H9 (cell line): ENCODE measurements around the gene ITSN1. TPM values are rescaled to one million over a fixed set of nuclear protein-coding genes. Genes with fewer than 3 reads are reported as not detected.

Experiments
- DNase-seq: peaks from one replicate; pipeline ENCODE4 v3.0.0-alpha.2; 2017
- H2AFZ ChIP-seq: one replicate; pipeline ENCODE4 v1.6.1; 2013; ENCODE audit warnings: mild to moderate bottlenecking, low read length, control low read depth, moderate library complexity
- H2AK5ac ChIP-seq: 2 replicates; pipeline ENCODE4 v1.6.1; 2013; ENCODE audit warnings: low read length, control low read depth, mixed read lengths; ENCODE audit not compliant: insufficient read length
- H2BK120ac ChIP-seq: one replicate; pipeline ENCODE4 v1.6.1; 2013; ENCODE audit warnings: low read depth, mild to moderate bottlenecking, low read length, control low read depth, inconsistent platforms; ENCODE audit not compliant: poor library complexity, severe bottlenecking
- H2BK12ac ChIP-seq: 2 replicates; pipeline ENCODE4 v1.6.1; 2013; ENCODE audit warnings: low read length, control low read depth, mixed read lengths, low read depth; ENCODE audit not compliant: insufficient read length
- H2BK15ac ChIP-seq: 2 replicates; pipeline ENCODE4 v1.6.1; 2013; ENCODE audit warnings: low read depth, low read length, control low read depth
- H2BK20ac ChIP-seq: one replicate; pipeline ENCODE4 v1.6.1; 2013; ENCODE audit warnings: low read depth, mild to moderate bottlenecking, low read length, control low read depth, inconsistent platforms; ENCODE audit not compliant: poor library complexity, severe bottlenecking
- H2BK5ac ChIP-seq: 2 replicates; pipeline ENCODE4 v1.6.1; 2013; ENCODE audit warnings: low read length, control low read depth, mixed read lengths; ENCODE audit not compliant: insufficient read length
- H3K14ac ChIP-seq: 2 replicates; pipeline ENCODE4 v1.6.1; 2013; ENCODE audit warnings: low read length, control low read depth; ENCODE audit not compliant: insufficient read depth
- H3K18ac ChIP-seq: 2 replicates; pipeline ENCODE4 v1.6.1; 2013; ENCODE audit warnings: low read depth, mild to moderate bottlenecking, mixed read lengths, low read length, control low read depth; ENCODE audit not compliant: insufficient read length
- H3K23ac ChIP-seq: 2 replicates; pipeline ENCODE4 v1.6.1; 2013; ENCODE audit warnings: low read length, control low read depth, mixed read lengths, low read depth; ENCODE audit not compliant: insufficient read length
- H3K23me2 ChIP-seq: 2 replicates; pipeline ENCODE4 v1.6.1; 2013; ENCODE audit warnings: low read depth, mild to moderate bottlenecking, mixed read lengths, low read length, control low read depth; ENCODE audit not compliant: insufficient read length, poor library complexity, severe bottlenecking
- H3K27ac ChIP-seq: 2 replicates; pipeline ENCODE4 v1.5.1; 2013; ENCODE audit warnings: low read length, control low read depth, mixed read lengths, low read depth; ENCODE audit not compliant: insufficient read length
- H3K27me3 ChIP-seq: 2 replicates; pipeline ENCODE4 v1.6.1; 2013; ENCODE audit warnings: low read length, control low read depth, inconsistent platforms; ENCODE audit not compliant: insufficient read depth
- H3K4ac ChIP-seq: 2 replicates; pipeline ENCODE4 v1.6.1; 2013; ENCODE audit warnings: low read depth, mild to moderate bottlenecking, control low read depth, inconsistent platforms, low read length, moderate library complexity
- H3K4me1 ChIP-seq: 2 replicates; pipeline ENCODE4 v1.6.1; 2013; ENCODE audit warnings: low read length, control low read depth, inconsistent platforms; ENCODE audit not compliant: insufficient read depth
- H3K4me2 ChIP-seq: 2 replicates; pipeline ENCODE4 v1.6.1; 2013; ENCODE audit warnings: low read length, control low read depth, mixed read lengths; ENCODE audit not compliant: insufficient read length, insufficient read depth
- H3K56ac ChIP-seq: 2 replicates; pipeline ENCODE4 v1.6.1; 2013; ENCODE audit warnings: low read depth, mild to moderate bottlenecking, mixed read lengths, low read length, control low read depth; ENCODE audit not compliant: insufficient read length
- H3K79me1 ChIP-seq: 2 replicates; pipeline ENCODE4 v1.6.1; 2013; ENCODE audit warnings: low read depth, mild to moderate bottlenecking, moderate library complexity, low read length, control low read depth, inconsistent platforms; ENCODE audit not compliant: insufficient read depth, poor library complexity, severe bottlenecking
- H3K79me2 ChIP-seq: 2 replicates; pipeline ENCODE4 v1.6.1; 2013; ENCODE audit warnings: low read length, control low read depth, inconsistent platforms; ENCODE audit not compliant: insufficient read depth
- H3K9ac ChIP-seq: 2 replicates; pipeline ENCODE4 v1.6.1; 2013; ENCODE audit warnings: low read length, control low read depth, mixed read lengths; ENCODE audit not compliant: insufficient read length; ENCODE audit errors: extremely low read depth
- H3K9me3 ChIP-seq: one replicate; pipeline ENCODE4 v1.6.1; 2013; ENCODE audit warnings: low read depth, low read length, inconsistent platforms; ENCODE audit not compliant: control insufficient read depth
- H3T11ph ChIP-seq: one replicate; pipeline ENCODE4 v1.6.1; 2013; ENCODE audit warnings: mild to moderate bottlenecking, low read length, control low read depth, inconsistent platforms
- H4K20me1 ChIP-seq: one replicate; pipeline ENCODE4 v1.6.1; 2013; ENCODE audit not compliant: control insufficient read depth, insufficient read length, insufficient read depth
- H4K5ac ChIP-seq: 2 replicates; pipeline ENCODE4 v1.6.1; 2013; ENCODE audit warnings: low read depth, mild to moderate bottlenecking, mixed read lengths, low read length, control low read depth; ENCODE audit not compliant: insufficient read length
- H4K8ac ChIP-seq: replicated peaks from 2 replicates; pipeline ENCODE4 v1.6.1; 2013; ENCODE audit warnings: low read length, control low read depth, mixed read lengths, low read depth; ENCODE audit not compliant: insufficient read length
- H4K91ac ChIP-seq: 2 replicates; pipeline ENCODE4 v1.6.1; 2013; ENCODE audit warnings: low read depth, mild to moderate bottlenecking, moderate library complexity, mixed read lengths, low read length, control low read depth; ENCODE audit not compliant: insufficient read length
- H3K27ac Mint-ChIP-seq, 3 experiments: 2 replicates in 2 of 3; 3 replicates in 1 of 3; pipeline ENCODE4 v1.8.0; 2020 to 2021; ENCODE audit warnings: mixed read lengths in 3 of 3, mild to moderate bottlenecking in 1 of 3, moderate library complexity in 1 of 3
- H3K27me3 Mint-ChIP-seq: 2 replicates; pipeline ENCODE4 v1.8.0; 2021; ENCODE audit warnings: low read depth, mild to moderate bottlenecking, moderate library complexity, mixed read lengths
- H3K36me3 Mint-ChIP-seq, 3 experiments: 2 replicates in 2 of 3; 3 replicates in 1 of 3; pipeline ENCODE4 v1.8.0; 2020 to 2021; ENCODE audit warnings: low read depth in 3 of 3, mixed read lengths in 3 of 3; ENCODE audit not compliant: insufficient read depth in 1 of 3
- H3K4me1 Mint-ChIP-seq, 2 experiments: 2 replicates each; pipeline ENCODE4 v1.8.0; 2020; ENCODE audit warnings: mixed read lengths in 2 of 2
- H3K4me3 Mint-ChIP-seq, 2 experiments: 2 replicates in 1 of 2; 3 replicates in 1 of 2; pipeline ENCODE4 v1.8.0; 2020 to 2021; ENCODE audit warnings: mild to moderate bottlenecking in 2 of 2, mixed read lengths in 2 of 2, moderate library complexity in 1 of 2
- H3K9me3 Mint-ChIP-seq, 2 experiments: 2 replicates in 1 of 2; 3 replicates in 1 of 2; pipeline ENCODE4 v1.8.0; 2020; ENCODE audit warnings: mild to moderate bottlenecking in 2 of 2, mixed read lengths in 2 of 2, moderate library complexity in 1 of 2
- CTCF ChIP-seq: fragments of 200-600 bp; sonication (generic); conservative IDR thresholded peaks from 3 replicates; pipeline ENCODE4 v1.8.0; 2021; ENCODE audit warnings: antibody characterized with exemption, mild to moderate bottlenecking
- WGBS: extraction: QIAGEN DNeasy Blood & Tissue Kit; methylation state at CpG from one replicate; pipeline ENCODE4 v1.1.7; 2013; ENCODE audit warnings: missing lambda C conversion rate, low lambda C conversion rate, mixed read lengths; ENCODE audit not compliant: insufficient read length; ENCODE audit errors: extremely low coverage; 5-methylcytosine and 5-hydroxymethylcytosine counted together
- total RNA-seq: library from RNA; stranded (reverse); gene quantifications from 2 replicates; pipeline ENCODE4 v1.2.1, GENCODE V29; 2021

ITSN1 gene
- total RNA-seq, 1 experiment from 2014 or later: 94.2 TPM

GRCh38 chr21:33647587-33647986 lies 5.3 kb downstream of the ITSN1 start:
- peaks cover 60 to 64% of the 10 kb centered on the region in 2 experiments for H3K4me1 Mint-ChIP-seq
- no peak overlapping the region for H3K4me2 ChIP-seq
- no peak overlapping the region for H2BK120ac ChIP-seq
- no peak overlapping the region for H4K5ac ChIP-seq
- H3K56ac ChIP-seq: no peak overlapping the region
- TF ChIP-seq CTCF: no peak
- no peaks in the 10 kb centered on the region for H3K27me3 Mint-ChIP-seq
- no peaks in the 10 kb centered on the region for H3K9me3 Mint-ChIP-seq
- H3K79me2 ChIP-seq: peaks cover 59% of the 10 kb centered on the region; the same call in 1 of the 2 replicates
- no peak overlapping the region for H3K14ac ChIP-seq
- no peak overlapping the region for H2BK15ac ChIP-seq
- H3K36me3 Mint-ChIP-seq: peaks cover 0 to 2% (median 0%) of the 10 kb centered on the region in 3 experiments; a peak in 4 of 7 replicates
- H3K79me1 ChIP-seq: peaks cover 6% of the 10 kb centered on the region
- no peak overlapping the region for H2BK20ac ChIP-seq
- H3K23me2 ChIP-seq: peaks cover 6% of the 10 kb centered on the region
- no CpG with 5 or more reads among the region's 3 CpGs for WGBS
- no peaks in the 10 kb centered on the region for H3K9me3 ChIP-seq
- H3K18ac ChIP-seq: no peak overlapping the region
- no peak overlapping the region for H2BK12ac ChIP-seq
- peak overlapping the region in 1 of 3 experiments; percentile 70; a peak in 1 of 7 replicates for H3K27ac Mint-ChIP-seq
- no peak overlapping the region for H2AK5ac ChIP-seq
- H3K23ac ChIP-seq: no peak overlapping the region
- H3K4me1 ChIP-seq: peaks cover 12% of the 10 kb centered on the region
- H3K27ac ChIP-seq: no peak overlapping the region
- no peak overlapping the region for H2BK5ac ChIP-seq
- H3T11ph ChIP-seq: no peak overlapping the region
- H3K9ac ChIP-seq: no peak overlapping the region
- H3K27me3 ChIP-seq: no peaks in the 10 kb centered on the region
- H3K4ac ChIP-seq: no peak overlapping the region
- H2AFZ ChIP-seq: no peak overlapping the region
- no peaks in the 10 kb centered on the region for H4K20me1 ChIP-seq
- H4K91ac ChIP-seq: no peak overlapping the region
- no peak for DNase-seq
- H3K4me3 Mint-ChIP-seq: no peak overlapping the region
- no peak overlapping the region for H4K8ac ChIP-seq
